Lower leg skin (tissue), 3 donors: Measurements from ENCODE around the gene RCAN3.

Experiments
- POLR2A ChIP-seq, 2 donors: fragments of 450-650 bp; IDR thresholded peaks; one replicate each; pipeline ENCODE4 v1.6.1; 2016 to 2017; ENCODE audit warnings: antibody characterized with exemption in 2 of 2, mild to moderate bottlenecking in 1 of 2, moderate library complexity in 1 of 2
- TF ChIP-seq, protein P1 (sequence below), 3 donors: fragments of 450-650 bp; IDR thresholded peaks; one replicate each; pipeline ENCODE4 v1.5.1; 2016; ENCODE audit warnings: antibody characterized with exemption in 3 of 3, mild to moderate bottlenecking in 3 of 3, moderate library complexity in 2 of 3

DNA sequence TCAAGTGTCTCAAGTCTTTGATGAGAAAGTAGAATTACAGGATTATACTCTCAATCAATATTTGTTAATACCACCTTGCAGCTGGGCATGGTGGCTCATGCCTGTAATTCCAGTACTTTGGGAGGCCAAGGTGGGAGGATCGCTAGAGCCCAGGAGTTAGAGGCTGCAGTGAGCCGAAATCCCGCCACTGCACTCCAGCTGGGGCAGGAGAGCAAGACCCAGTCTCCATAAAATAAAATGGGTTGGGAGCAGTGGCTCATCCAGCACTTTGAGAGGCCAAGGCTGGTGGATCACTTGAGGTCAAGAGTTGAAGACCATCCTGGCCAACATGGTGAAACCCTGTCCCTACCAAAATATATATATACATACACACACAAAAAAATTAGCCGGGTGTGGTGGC is 52.1 kb downstream of the RCAN3 start:
- TF ChIP-seq, protein P1, sequence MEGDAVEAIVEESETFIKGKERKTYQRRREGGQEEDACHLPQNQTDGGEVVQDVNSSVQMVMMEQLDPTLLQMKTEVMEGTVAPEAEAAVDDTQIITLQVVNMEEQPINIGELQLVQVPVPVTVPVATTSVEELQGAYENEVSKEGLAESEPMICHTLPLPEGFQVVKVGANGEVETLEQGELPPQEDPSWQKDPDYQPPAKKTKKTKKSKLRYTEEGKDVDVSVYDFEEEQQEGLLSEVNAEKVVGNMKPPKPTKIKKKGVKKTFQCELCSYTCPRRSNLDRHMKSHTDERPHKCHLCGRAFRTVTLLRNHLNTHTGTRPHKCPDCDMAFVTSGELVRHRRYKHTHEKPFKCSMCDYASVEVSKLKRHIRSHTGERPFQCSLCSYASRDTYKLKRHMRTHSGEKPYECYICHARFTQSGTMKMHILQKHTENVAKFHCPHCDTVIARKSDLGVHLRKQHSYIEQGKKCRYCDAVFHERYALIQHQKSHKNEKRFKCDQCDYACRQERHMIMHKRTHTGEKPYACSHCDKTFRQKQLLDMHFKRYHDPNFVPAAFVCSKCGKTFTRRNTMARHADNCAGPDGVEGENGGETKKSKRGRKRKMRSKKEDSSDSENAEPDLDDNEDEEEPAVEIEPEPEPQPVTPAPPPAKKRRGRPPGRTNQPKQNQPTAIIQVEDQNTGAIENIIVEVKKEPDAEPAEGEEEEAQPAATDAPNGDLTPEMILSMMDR (IDR thresholded peaks at IDR 0.05), result no peak
- no peak for TF ChIP-seq POLR2A (IDR thresholded peaks at IDR 0.05)
